Measurements from ENCODE around the gene TTYH3. TPM values are rescaled to one million over a fixed set of nuclear protein-coding genes. Genes with fewer than 3 reads are reported as not detected.

TTYH3 gene
- total and polyA plus RNA-seq, 2 of the 13 experiments (the other 11 are each of a cell fraction or from before 2014, with no cell fraction given) = 26.3 to 50.0 TPM

- in situ Hi-C loops (cut with HindIII; ENCODE audit: extremely low pct_ligation_motif_present, low pct_unique_long_range_greater_than_20kb) = loop anchor here (10.0 kb wide), 1 partner anchor 83 kb away; no protein-coding TSS in a partner anchor
- ATAC-seq = no peak
- 96% methylated on average over 5 of the region's 15 CpGs for WGBS (ENCODE audit: low lambda C conversion rate)
- TF ChIP-seq ZNF605 (CRISPR knock-in tag; IDR thresholded peaks at IDR 0.05) (no peak), HNRNPL (IDR thresholded peaks at IDR 0.05; ENCODE audit: low read depth, low read length) (0 out of 2 replicates have a peak, but pooled peaks have one; percentile 6), ZNF768 (CRISPR knock-in tag; IDR thresholded peaks at IDR 0.05) (no peak), ZBED4 (CRISPR knock-in tag; IDR thresholded peaks at IDR 0.05; ENCODE audit: borderline replicate concordance) (no peak), SYNCRIP (IDR thresholded peaks at IDR 0.05; ENCODE audit: insufficient read depth, low read depth, low read length) (no peak), SETDB1 (CRISPR knock-in tag; IDR thresholded peaks at IDR 0.05; ENCODE audit: borderline replicate concordance) (no peak), PHF5A (CRISPR knock-in tag; IDR thresholded peaks at IDR 0.05; ENCODE audit: low read depth, unreplicated experiment) (no peak), MED13 (CRISPR knock-in tag; IDR thresholded peaks at IDR 0.05) (no peak), MXI1 (IDR thresholded peaks at IDR 0.05; ENCODE audit: borderline replicate concordance, low read depth, low read length) (no peak), IRX3 (CRISPR knock-in tag; IDR thresholded peaks at IDR 0.05; ENCODE audit: borderline replicate concordance, low read depth) (no peak), POLR2AphosphoS5 (IDR thresholded peaks at IDR 0.05; ENCODE audit: low read depth, low read length) (no peak), ZBTB39 (CRISPR knock-in tag; IDR thresholded peaks at IDR 0.05) (no peak), PTBP1 (IDR thresholded peaks at IDR 0.05; ENCODE audit: low read depth, low read length, poor library complexity, severe bottlenecking) (no peak), HNRNPLL (IDR thresholded peaks at IDR 0.05; ENCODE audit: low read depth, low read length, poor library complexity, severe bottlenecking) (no peak), PAWR (CRISPR knock-in tag; IDR thresholded peaks at IDR 0.05; ENCODE audit: borderline replicate concordance) (no peak), IKZF1 (IDR thresholded peaks at IDR 0.05) (no peak), TEF (CRISPR knock-in tag; IDR thresholded peaks at IDR 0.05) (no peak)
Observed at GRCh38 chr7:2647594-2648172, 15.9 kb downstream of the TTYH3 start.

More at GRCh38 chr7:2647594-2648172, 15.9 kb downstream of the TTYH3 start:
- no peak overlapping the region for H3K9ac ChIP-seq (ENCODE audit: insufficient read depth, low read depth, low read length)
- no peak overlapping the region for H2AFZ ChIP-seq (ENCODE audit: low read length)
- H3K27ac ChIP-seq (ENCODE audit: extremely low read length, insufficient read depth, low read length) = no peak overlapping the region
- no TSS peak for BruUV-seq (replicated peaks)
- CTCF ChIA-PET (ENCODE audit: low intra/inter-chr PET ratio, low total read pairs) = no interaction called here
- peaks cover 12% of the 10 kb centered on the region for H3K79me2 ChIP-seq (ENCODE audit: insufficient read depth, low read length)
- no peaks in the 10 kb centered on the region for H3K27me3 ChIP-seq (ENCODE audit: control insufficient read depth in 1 of 2, insufficient read depth in 2 of 2, low read length in 2 of 2)
- intact Hi-C loops (cut with micrococcal nuclease; ENCODE audit: unreplicated experiment) = no loop called here
- H4K20me1 ChIP-seq (ENCODE audit: insufficient read depth, low read length) = peaks cover 32% of the 10 kb centered on the region; the same call in 1 of the 2 replicates
- no peak overlapping the region for H3K4me3 ChIP-seq (replicated peaks in 1 of 3; ENCODE audit: insufficient read depth in 1 of 3, low read depth in 2 of 3, low read length in 3 of 3)
- no peak for FAIRE-seq
- DNase-seq (ENCODE audit: low spot score) = no peak
- no peak overlapping the region for H3K4me2 ChIP-seq (ENCODE audit: low read depth, low read length)
- H3K4me1 ChIP-seq (ENCODE audit: insufficient read depth, low read length) = peaks cover 11% of the 10 kb centered on the region
- POLR2A ChIA-PET = no interaction called here
- peaks cover 19 to 32% of the 10 kb centered on the region in 2 experiments; a peak in 4 of 5 replicates for H3K36me3 ChIP-seq (replicated peaks in 1 of 2; ENCODE audit: control insufficient read depth in 1 of 2, insufficient read depth in 2 of 2, low read length in 2 of 2)
- no peaks in the 10 kb centered on the region for H3K9me3 ChIP-seq (ENCODE audit: low read length)

Measured in HepG2 (cell line).